PC-9 (cell line): ENCODE results near the gene CSNK1G2.

Experiments
- CTCF ChIP-seq: fragments of 200-600 bp; sonication (generic); conservative IDR thresholded peaks from 2 replicates; pipeline ENCODE4 v1.6.1; 2017; ENCODE audit warnings: mixed run types, antibody characterized with exemption, mild to moderate bottlenecking, moderate library complexity
- EZH2 ChIP-seq: fragments of 200-600 bp; sonication (generic); IDR thresholded peaks from 2 replicates; pipeline ENCODE4 v1.8.0; 2017; ENCODE audit warnings: antibody characterized with exemption, low read depth

GRCh38 chr19:1950640-1951039, 9.7 kb downstream of the CSNK1G2 start:
- TF ChIP-seq EZH2 (no peak), CTCF (no peak)
